Ureter (tissue), 1 donor: ENCODE measurements around the gene NIPAL1. TPM values are rescaled to one million over a fixed set of nuclear protein-coding genes. Genes with fewer than 3 reads are reported as not detected.

Experiments used
- DNase-seq: peaks from one replicate; pipeline ENCODE4 v3.0.0-alpha.2; 2020; ENCODE audit warnings: low spot score
- total RNA-seq: library from RNA; stranded (reverse); gene quantifications from one replicate; pipeline ENCODE4 v1.2.4, GENCODE V29; 2023
- donor health status: DM: yes; HTN: yes; CAD: no.

NIPAL1 gene
- total RNA-seq, 1 donor from 2014 or later, result 57.3 TPM

DNA sequence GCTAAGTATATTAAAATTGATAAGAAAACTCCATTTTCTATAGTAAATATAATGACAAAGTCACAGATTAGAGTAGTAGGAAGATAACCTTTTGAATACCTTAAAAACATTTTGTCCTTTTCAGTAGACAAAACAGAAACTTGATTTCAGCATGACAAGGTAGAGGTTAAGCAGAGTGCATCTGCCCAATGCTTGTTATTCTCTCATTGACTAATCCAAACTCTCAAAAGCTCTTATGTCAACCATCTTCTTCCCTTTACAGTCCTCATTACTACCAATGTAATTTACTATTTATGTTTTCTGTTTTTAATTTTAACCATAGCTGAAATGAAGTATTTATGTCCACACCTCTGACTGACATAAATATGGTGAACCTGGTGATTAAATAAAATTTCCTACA is 11.1 kb downstream of the NIPAL1 start:
- DNase-seq, result no peak

DNA sequence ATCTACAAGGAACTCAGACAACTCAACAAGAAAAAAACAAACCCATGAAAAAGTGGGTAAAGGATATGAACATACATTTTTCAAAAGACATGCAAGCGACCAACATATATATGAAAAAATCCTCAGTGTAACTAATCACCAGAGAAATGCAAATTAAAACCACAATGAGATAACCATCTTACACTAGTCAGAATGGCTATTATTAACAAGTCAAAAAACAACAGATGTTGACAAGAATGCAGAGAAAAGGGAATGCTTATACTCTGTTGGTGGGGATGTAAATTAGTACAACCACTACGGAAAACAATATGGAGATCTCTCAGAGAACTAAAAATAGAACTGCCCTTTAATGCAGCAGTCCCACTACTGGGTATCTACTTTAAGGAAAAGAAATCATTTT is 12.1 kb downstream of the NIPAL1 start:
- DNase-seq, result no peak

DNA sequence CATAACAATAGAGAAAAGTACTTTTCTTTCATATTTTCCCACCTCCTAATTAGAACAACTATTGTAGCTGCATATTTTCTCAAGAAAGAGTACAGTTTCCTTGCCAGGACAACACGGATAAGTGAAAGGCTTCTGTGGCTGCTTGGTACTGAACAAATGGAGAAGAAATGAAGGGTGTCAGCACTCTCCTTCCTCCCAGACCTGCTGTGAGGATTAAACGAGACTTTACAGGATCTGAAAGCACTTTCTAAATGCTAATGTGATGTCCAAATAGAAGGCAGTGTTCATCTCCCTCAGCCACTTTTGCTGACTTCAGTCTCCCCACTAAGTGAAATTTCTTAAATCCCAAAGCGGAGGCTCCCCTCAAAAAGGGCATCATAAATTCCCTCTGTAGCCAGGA is 13.9 kb downstream of the NIPAL1 start:
- no peak for DNase-seq

DNA sequence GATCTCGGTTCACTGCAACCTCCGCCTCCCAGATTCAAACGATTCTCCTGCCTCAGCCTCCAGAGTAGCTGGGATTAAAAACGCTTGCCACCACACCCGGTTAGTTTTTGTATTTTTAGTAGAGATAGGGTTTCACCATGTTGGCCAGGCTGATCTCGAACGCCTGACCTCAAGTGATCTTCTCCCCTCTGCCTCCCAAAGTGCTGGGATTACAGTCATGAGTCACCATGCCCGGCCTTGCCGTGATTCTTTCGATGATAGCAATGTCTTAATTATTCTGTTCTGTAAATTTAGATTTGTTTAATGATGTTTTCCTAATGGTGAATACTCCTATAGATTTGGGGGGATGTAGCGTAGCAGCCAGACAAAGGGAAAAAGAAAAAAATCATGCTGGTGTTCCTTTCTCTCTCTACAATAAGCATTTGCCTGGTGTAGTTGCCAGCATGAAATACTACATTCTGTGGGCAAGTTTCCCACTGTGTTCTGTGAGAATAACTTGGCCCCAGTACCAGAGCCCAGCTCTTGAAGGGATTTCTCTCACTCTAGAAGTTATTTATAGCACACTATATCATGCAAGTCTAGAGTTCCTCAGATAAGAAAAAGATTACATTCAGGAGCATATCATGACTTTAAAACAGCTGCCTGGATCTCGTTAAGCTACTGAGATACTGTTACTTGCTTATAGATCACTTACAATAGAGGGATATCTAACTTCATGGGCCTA is 15.4 kb downstream of the NIPAL1 start:
- no peak for DNase-seq

DNA sequence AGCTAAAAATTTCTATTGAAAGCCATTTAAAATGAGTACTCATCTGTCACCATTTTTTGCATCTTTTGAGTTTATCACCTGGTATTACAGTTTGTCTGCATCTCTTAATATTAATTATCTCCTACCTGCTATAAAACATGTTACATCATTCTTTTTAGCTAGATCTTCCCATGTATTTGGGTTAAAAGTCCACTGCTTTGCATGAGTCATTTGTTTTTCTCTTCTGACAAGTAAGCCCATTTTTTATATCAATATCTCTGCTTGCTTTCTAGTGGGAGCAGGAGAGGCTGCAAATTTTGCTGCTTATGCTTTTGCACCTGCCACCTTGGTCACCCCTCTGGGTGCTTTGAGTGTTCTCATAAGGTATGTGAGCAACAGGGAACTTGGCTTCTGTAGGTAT is 16.1 kb downstream of the NIPAL1 start:
- no peak for DNase-seq

DNA sequence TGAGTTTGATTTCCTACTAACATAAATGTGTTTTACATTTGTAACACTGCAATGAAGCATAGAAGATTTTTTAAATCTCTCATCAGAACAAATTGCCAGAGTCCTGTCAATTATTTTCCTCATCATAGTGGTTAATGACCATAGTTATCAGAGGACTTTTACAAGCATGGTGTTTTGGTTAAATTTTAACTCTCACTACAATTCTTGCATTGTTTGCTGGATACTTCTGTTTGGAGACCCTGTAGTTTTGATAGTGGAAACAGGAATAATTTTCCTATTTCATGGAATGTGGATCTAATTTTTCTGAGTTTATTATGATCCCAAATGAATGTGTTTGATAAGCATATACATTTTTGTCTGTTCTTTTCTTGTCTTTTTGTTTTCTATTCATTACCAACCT is 16.8 kb downstream of the NIPAL1 start:
- DNase-seq, result no peak

DNA sequence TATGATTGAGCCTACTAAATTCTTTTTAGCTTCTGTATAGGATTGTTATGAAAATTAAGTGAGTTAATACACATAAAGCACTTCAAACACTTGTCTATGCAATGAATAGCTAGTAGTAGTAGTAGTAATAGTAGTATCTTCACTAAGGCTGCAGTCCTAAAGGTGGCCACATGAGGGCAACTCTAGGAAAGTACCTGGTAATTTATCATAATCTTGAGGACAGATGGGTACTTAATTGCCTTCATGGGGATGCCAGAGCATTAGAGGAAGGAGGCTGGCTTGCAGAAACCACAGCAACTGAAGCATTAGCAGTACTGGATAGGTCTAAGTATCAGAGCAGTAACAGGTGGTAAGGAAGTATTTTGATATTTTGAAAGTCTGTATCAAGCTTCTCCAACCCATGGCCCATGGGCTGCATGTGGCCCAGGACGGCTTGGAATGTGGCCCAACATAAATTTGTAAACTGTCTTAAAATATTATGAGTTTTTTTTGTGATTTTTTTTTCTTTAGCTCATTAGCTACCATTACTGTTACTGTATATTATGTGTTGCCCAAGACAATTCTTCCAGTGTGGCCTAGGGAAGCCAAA is 17.3 kb downstream of the NIPAL1 start:
- DNase-seq, result no peak

DNA sequence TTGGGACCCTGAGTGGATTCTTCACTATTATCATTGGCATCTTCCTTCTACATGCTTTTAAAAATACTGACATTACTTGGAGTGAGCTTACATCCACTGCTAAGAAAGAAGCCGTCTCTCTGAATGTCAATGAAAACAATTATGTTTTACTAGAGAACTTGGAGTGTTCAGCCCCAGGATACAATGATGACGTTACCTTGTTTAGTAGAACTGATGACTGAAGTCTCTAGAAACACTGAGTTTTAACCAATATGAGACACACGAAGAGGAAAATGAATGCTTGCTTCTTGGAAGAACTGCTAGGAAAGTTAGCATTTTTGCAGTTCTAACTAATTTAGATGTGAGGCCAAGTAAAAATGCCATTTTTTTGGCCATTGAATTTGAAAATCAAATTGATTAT is 19.4 kb downstream of the NIPAL1 start:
- no peak for DNase-seq

DNA sequence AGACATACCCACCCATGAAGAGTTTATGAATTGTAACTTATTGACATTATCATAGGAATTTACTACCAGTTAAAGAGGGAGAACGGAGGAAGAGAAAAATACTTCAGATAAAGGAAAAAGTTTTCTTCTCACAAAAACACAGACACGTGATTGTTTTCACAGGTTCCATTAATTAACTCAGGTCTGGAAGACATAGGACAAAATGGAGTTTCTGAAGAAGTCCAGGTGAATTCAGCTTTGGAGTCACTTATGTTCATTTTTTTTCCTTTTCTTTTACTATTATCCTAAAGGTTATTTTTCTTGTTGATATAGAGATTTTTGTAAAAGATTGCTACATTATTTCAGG is 20.5 kb downstream of the NIPAL1 start:
- no peak for DNase-seq

DNA sequence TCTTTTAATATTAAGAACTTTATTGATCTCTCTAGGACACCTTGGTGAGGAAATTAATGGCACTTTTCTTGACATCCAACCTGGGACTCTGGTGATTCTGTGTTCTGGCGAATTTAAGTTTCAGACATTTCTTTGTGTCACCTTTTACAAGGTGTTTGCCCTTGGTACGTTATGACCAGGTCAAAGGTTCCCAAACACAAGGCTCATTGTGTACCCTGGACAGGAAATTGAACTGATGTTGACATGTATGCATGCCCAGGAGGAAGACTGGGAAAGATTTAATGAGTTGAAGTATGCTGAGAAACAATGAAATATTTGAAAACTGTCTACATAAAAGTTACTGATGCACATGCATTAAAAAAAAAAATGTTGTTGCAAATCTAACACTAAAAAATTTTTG is 22.1 kb downstream of the NIPAL1 start:
- no peak for DNase-seq

DNA sequence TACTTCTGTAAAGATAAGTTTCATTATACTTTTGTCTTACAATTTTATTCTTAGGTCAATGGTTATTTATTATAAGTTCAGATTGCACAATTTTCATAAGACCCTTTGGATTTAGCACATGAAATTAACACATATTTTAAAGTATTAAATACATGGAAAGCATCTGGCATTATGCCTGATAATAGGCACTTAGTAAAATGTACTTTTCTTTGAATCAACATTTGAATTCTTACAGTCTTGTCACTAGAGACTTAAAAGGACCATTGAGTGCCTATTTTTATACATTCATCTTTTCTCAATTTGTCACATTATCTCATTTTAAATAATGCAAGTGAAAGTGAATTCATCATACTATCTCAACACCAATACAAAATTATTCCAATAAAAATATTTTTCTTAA is 23.0 kb downstream of the NIPAL1 start:
- DNase-seq, result no peak

DNA sequence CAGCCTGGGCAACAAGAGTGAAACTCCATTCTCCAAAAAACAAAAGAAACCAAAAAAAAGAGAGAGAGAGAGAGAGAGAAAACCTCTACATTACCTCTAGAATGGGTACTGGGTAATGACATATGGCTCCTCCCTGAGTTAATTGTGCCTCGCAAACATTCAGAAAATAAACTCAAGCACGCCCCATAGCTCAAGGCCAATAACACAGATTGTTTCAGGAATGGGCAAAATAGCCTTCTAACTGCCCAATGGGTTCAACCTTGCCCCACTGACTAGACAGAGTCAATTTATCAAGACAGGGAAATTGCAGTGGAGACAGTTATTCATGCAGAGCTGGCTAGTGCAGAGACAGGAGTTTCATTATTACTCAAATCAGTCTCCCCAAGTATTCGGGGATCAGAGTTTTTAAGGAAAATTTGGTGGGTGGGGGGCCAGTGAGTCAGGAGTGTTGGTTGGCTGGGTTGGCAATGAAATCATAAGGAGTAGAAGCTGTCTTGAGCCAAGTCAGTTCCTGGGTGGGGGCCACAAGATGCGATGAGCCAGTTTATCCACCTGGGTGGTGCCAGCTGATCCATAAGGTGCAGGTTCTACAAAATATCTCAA is 25.1 kb downstream of the NIPAL1 start:
- no peak for DNase-seq

DNA sequence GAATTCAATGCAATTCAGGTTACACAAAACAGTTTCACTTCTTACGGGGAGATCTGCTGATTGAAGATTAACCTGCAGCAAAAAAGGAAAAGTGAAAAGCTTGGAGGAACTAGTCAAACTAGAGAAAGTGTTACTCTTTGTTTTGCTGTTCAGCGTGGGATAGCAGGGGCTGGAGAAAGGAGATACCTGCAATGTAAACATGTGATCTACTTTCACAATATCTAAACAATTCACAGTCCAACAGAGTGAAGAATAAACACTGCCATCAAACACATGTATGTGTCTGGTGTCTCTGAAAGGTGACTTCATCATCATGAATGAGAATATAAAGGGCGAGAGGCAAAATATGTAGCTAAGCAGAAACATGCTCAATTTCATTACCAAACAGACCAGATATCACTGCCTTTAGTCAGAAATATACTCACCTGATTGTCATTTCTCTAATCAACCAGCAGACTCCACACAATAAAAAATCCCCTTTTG is 26.4 kb downstream of the NIPAL1 start:
- no peak for DNase-seq

DNA sequence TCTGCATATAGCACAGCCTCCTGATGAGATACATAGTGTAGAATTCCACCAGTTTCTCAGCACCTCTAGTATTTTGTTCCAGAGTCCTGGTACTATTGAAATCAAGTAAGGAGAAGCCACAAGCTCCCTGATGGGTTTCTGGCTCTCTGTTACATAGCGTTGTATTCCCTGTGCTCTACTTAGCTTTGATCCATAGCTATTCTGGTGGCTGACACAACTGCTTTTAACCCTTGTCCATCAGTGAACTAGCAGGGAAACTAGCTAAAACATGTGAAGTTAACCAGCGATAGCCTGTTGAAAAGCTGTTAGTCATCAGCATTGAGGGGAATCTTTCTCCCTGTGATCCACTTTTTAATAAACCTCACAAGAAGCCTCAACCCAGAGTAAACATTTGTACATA is 26.9 kb downstream of the NIPAL1 start:
- no peak for DNase-seq

DNA sequence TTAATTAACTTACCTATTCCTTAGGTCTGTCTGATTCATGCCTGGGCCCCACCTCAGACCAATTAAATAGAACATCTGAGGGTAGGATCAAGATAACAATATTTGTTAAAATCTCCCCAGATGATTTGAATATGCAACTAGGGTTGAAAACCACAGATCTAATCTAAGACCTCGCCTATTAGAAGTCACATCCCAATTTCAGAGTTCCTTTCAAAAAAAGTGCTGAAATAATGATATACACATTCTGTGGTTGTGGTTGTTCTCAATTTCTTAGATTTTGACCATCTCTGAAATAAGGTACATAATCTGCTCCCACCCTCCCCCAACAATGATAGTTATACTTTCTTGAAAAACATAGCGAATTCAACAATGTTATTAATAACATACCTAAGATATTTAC is 27.7 kb downstream of the NIPAL1 start:
- DNase-seq, result no peak

DNA sequence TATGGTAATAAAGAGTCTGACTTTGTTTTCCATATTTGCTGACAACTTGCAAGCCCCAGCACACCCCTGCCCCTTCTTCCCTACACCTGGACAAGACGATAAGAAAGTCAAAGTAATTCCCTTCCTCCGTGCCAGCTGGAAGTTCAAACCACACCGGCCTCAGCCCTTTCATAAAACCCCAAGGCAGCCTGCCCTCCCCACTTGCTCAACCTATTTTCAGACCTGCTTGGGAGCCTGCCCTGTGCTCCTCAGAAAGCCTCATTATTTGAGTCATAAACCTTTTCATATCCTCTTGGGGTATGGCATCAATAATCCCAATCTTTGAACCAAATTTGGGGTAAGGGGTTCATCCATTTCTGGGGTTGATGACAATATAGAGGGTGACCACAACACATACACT is 29.5 kb downstream of the NIPAL1 start:
- no peak for DNase-seq

DNA sequence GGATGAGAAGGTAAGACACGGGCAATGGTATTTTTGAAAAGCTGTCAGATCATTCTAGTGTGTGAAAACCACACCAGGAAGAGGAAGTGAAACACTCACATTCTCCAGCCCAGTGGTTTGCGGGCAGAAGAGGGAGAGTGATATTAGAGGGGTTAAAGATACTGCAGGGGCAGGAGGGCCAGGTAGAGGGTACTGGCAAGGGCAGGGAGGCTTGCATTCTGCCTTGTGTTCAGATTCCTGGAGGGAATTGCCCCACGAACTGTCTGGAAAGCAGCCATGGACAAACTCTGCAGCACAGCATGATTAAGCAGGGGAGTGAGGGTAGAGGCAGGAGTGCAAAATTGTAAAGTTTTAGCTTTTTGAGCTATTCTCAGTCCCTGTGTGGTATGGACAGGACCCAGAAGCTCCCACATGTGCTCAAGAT is 30.9 kb downstream of the NIPAL1 start:
- DNase-seq, result no peak

DNA sequence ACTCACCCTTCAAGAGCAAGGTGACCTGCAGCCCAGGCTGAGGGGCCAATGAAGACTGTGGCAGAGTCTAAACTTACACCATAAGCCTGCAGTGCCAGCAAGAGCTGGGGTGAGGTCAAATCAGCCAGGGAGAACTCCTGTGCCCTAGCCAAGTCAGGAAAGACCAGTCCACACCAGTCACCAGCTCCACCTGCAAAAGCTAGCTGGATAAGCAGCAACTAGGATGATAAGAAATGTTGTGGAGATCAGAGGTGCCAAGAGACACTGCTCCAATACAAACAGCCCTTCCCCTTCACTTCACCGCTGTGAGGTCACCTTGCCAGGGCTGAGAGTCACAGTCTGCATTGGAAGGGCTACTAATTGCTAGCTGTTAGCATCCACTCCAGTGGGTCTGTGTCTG is 31.3 kb downstream of the NIPAL1 start:
- DNase-seq, result no peak

DNA sequence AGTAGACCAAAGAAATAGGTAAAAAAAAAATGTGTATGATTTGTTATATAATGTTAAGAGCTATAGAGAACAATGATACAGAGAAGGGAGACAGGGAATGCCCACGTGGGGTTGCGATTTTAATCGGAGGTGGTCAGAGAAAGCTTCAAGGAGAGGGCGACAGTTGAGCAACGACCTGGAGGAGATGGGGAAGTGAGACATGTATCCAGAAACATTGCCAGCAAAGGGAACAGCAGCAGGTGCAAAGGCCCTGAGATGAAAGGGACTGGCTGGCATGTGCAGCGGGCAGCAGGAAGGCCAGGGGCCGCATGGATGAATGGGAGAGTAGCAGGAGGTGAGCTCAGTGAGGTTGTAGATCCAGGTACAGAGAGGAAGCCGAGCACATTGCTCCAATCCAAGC is 32.9 kb downstream of the NIPAL1 start:
- no peak for DNase-seq

DNA sequence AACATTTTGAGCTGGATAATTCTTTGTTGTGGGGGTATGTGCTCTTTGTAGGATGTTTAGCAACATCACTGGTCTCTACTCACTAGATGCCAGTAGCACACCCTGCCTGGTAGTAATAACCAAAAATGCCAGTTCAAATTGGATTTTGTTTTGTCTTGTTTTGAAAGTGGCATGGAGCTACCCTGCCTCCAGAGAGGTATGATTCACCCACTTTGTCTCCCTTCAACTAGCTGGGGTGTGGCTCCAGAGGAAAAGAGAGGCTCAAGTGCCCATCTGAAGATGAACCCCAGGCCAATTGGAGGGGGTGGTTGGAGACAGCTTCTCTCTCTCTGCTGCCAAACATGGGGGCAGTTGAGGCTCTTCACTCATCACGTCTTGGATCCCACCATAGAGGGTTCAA is 34.5 kb downstream of the NIPAL1 start:
- DNase-seq, result no peak

DNA sequence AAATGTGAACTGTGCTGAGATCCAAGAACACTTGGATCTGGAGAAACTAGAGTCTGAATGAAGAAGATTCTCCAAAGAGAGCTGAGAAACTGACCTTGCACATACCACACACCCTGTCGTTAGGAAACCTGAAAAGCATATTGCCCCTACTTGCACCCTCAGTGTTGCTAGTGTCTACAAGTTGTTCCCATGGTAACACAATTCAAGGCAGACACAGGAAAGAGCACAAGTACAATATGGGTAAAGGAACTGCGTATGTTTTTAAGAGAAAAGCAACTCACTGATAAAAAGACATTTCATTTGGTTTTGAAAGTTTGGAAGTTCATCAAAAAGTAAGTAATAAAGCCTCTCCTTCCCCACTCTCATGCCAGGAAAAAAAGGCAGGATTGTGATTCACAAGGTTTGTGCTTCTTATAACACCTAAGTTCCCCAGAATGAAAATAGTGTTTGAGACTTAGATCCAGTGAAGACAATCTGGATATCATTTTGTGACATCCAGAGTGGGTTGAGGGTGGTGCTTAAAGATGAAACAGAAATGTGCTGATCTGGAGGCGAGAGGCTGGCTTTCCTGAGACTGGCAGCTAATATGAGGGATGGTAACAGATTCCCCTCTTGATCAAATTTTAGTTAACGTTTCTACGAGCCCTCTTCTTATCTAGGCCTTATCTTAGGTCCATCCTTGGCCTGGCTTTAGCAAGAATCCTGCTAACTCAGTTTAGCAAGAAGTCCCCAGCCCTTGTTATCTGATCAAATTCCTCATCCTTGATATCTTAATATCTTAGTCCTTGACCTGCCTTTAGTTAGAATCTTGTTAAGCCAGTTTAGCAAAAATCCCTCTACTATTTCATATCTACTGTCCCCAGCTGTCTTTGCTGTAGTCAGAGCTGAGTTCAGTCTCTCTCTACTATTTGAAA is 42.3 kb downstream of the NIPAL1 start:
- DNase-seq, result no peak

DNA sequence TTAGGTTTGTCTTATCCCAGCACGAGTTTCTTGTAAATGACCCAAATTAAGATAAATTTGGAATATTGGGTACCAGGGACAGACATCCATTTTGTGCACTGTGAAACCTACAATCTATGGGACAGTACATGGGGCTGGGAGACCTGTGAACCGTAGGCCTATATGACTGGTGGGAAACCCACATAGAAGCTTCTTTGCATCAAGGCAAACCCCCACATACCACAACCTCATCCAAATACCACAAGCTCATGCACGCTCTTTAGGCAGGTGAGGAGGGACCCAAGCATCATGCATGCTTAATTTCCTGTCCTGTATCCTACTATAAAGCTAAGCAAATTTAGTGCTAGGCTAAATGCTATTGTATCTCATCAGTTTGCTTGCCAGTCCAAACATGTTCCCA is 47.8 kb downstream of the NIPAL1 start:
- DNase-seq, result no peak
